NCI-H1694 treated with DMSO at 0.1 percent for 48 hours (cell line): Measurements from ENCODE around the gene PDGFC.
"Not testable (repeated sequence)": the region's sequence is repeated elsewhere in the genome, so short reads cannot be mapped to it uniquely, and the experiment has no call there.

Experiments
- DNase-seq: peaks from one replicate; lab custom pipeline; 2025; lab: John Stamatoyannopoulos, UW

Gene PDGFC

GRCh38 chr4:156898373-156899117, 73.1 kb downstream of the PDGFC start:
- DNase-seq, result no peak

DNA sequence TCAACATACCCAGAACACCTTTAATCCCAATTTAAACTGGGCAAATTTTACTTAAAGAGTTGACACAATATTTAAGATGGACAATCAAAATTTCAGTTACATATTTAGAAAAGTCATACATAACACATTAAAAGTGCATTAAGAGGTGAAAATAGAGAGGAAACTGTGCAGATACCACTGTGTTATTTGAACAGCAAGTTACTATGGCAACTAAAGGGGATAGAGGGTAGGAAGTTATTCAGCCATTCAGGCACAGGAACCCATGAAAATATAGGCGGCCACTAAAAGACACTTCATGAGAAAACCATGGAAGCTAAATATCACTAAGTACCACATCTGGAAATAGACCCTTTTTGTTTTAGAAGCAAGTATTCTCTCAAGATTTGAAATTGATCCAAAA, 75.1 kb downstream of the PDGFC start:
- no peak for DNase-seq

GRCh38 chr4:156894234-156894633, 77.4 kb downstream of the PDGFC start:
- DNase-seq, result no peak

- DNase-seq, result no peak
Measured at GRCh38 chr4:156892805-156893204, 78.8 kb downstream of the PDGFC start.

GRCh38 chr4:156889616-156890594, 81.7 kb downstream of the PDGFC start:
- no peak for DNase-seq

GRCh38 chr4:156888762-156889161, 82.8 kb downstream of the PDGFC start:
- DNase-seq, result no peak

DNA sequence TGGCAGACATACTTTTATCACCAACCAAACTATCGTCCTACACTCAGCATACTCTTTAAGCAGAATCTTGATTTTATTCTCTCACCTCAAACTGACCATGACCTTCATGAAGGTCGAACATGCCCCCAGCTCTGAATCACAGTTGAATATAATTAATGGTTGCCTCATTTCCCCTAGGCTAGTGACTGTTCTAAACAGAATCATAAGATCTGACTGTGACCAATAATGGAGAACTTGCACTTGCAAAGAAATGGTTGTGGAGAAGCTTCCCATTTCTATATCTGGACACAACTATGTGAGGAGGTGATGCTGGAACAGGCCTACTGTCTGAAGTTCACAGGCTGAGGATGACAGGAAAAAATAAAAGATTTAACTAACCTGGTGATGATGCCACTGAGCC, 85.1 kb downstream of the PDGFC start:
- no peak for DNase-seq

- no peak for DNase-seq
Measured at GRCh38 chr4:156885374-156885773, 86.2 kb downstream of the PDGFC start.

- no peak for DNase-seq
Measured at GRCh38 chr4:156884183-156884582, 87.4 kb downstream of the PDGFC start.

- DNase-seq, result no peak
Measured at GRCh38 chr4:156875704-156876103, 95.9 kb downstream of the PDGFC start.

DNA sequence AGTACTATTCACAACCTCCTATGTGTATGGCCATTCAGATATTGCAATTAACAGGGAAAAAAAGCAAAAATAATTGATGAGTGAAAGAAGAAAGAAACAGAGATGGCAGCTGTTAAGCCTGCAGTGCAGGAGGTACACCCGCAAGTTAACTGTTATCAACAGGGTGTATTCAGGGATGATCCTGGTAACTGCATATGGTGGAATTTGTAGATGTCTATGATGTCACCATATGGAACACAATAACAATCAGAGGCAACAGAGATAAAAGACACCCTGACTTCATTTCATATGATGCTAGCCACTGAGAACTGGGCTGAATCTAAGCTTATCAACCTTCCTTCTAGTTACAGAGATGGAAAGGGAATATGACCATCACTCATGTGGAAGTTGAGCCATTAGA, 96.5 kb downstream of the PDGFC start:
- no peak for DNase-seq

- DNase-seq, result no peak
Measured at GRCh38 chr4:156873799-156874198, 97.8 kb downstream of the PDGFC start.

DNA sequence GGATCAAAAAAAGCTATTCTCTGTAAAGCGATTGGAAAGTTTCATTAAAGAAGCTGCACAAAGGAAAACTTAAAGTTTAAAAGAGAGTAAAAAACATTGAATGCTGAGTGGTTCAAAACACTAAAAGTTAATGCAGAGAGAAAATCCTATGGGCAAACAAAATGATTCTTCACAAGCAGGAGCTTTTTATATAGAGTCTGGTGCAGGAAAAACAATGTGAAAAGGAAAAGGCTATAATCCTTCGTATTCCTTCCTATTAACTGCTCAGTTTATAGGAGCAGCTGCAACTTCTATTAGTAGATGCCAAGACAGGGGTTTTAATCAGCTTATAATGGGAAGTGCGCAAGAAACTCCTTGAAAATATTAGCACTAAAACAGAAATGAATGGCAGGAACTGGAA, 100.7 kb downstream of the PDGFC start:
- no peak for DNase-seq

- no peak for DNase-seq
Measured at GRCh38 chr4:156870131-156870530, 101.5 kb downstream of the PDGFC start.

DNA sequence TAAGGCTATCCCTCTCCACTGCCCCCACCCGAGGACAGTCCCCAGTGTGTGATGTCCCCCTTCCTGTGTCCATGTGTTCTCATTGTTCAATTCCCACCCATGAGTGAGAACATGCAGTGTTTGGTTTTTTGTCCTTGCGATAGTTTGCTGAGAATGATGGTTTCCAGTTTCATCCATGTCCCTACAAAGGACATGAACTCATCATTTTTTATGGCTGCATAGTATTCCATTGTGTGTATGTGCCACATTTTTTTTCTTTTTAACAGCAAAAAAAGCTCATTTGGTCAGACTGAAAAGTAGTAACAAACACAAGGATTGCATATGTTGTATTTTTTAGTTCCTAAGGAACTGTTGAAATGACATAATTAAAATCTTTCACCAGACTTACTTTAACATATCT, 105.5 kb downstream of the PDGFC start:
- not testable (repeated sequence) for DNase-seq

GRCh38 chr4:156865451-156865850, 106.1 kb downstream of the PDGFC start:
- no peak for DNase-seq

DNA sequence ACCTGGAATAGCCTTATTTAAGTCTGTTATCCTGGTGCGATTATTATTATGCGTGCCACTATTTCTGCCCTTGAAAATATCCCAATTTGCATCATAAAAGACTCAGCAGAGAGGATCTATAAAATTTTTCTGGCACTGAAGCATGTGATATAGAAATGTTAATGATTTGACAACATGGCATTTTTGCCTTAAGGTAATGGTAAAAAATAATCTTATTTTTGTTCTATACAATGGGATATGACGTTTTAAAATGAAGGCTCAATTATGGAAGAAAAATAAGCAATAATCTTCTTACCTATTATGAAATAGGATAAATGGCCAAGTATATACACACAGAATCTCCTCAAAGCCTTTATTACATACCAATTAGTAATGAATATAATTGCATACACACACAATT, 113.5 kb downstream of the PDGFC start:
- DNase-seq, result no peak

GRCh38 chr4:156838761-156839160, 132.8 kb downstream of the PDGFC start:
- DNase-seq, result peak; percentile 51

GRCh38 chr4:156837625-156838345, 133.8 kb downstream of the PDGFC start:
- DNase-seq, result no peak

DNA sequence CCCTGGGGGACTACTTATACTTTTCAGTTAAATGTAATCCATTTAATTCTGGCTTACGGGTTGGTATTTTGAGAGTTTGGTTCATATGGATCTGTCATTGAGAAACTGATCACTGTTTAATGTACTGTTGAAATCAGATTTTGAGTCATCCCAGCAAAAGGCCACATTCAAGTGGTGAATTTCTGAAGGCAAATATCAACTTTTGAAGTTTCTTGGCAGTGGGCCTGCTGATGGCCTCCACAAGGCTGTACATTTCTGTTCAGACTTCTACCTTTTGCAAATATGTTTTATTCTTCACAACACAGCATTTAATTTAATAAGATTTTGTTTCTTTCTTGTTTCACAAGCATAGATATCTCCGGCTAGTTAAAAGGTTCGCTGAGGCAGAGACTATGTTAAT, 138.7 kb downstream of the PDGFC start:
- DNase-seq, result no peak

- no peak for DNase-seq
Measured at GRCh38 chr4:156830351-156830750, 141.2 kb downstream of the PDGFC start.

DNA sequence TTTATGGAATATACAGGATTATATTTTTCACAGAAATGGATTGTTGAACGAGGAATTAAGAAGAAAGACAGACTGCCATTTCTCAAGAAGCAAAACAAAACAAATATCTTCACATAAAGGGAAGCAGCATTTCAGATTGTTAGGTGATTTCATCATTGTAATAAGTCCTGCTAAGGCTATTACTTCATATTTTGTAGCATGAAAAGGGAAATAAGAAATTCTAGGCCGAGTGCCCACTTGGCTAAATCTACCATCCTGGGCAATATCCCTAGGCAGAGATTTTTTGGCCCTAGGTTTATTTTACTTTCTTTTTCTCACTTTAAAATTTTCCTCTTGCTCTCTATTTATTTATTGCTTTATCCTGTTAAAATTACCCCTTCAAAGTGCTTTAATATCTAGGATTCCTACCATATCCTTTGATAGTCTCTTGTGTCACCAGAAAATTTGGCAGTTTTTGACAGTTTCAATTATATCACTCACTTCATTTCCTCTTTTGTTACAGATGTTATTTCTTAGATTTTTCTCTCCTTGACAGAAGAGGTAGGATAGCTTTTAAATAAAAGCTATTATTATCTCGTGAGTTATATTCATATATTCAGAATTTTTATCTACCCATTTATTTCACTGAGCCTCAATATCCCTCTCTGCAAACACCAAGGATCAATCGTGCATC, 142.3 kb downstream of the PDGFC start:
- no peak for DNase-seq
